HS-27A (cell line): Measurements from ENCODE around the gene ZNF496.
"Not testable (repeated sequence)": the region's sequence is repeated elsewhere in the genome, so short reads cannot be mapped to it uniquely, and the experiment has no call there.

Experiments
- DNase-seq: peaks from one replicate; pipeline ENCODE4 v3.0.0-alpha.2; 2012; ENCODE audit warnings: low read depth, missing footprints

The ZNF496 gene

GRCh38 chr1:247359559-247359958, 27.9 kb upstream of the ZNF496 start:
- DNase-seq: no peak

GRCh38 chr1:247358920-247359319, 27.3 kb upstream of the ZNF496 start:
- no peak for DNase-seq

GRCh38 chr1:247357781-247358211, 26.1 kb upstream of the ZNF496 start:
- DNase-seq: no peak

- DNase-seq: no peak
Observed at GRCh38 chr1:247357052-247357780, 25.5 kb upstream of the ZNF496 start.

- DNase-seq: not testable (repeated sequence)
Observed at GRCh38 chr1:247355160-247355559, 23.5 kb upstream of the ZNF496 start.

- no peak for DNase-seq
Observed at GRCh38 chr1:247352175-247352574, 20.5 kb upstream of the ZNF496 start.

- DNase-seq: no peak
Observed at GRCh38 chr1:247350587-247350986, 18.9 kb upstream of the ZNF496 start.

GRCh38 chr1:247347477-247348222, 16.0 kb upstream of the ZNF496 start:
- no peak for DNase-seq

- DNase-seq: no peak
Observed at GRCh38 chr1:247345881-247346280, 14.2 kb upstream of the ZNF496 start.

GRCh38 chr1:247343801-247344200, 12.1 kb upstream of the ZNF496 start:
- DNase-seq: no peak

- DNase-seq: no peak
Observed at GRCh38 chr1:247338723-247339275, 7.1 kb upstream of the ZNF496 start.

GRCh38 chr1:247337961-247338360, 6.3 kb upstream of the ZNF496 start:
- DNase-seq: no peak

- DNase-seq: no peak
Observed at GRCh38 chr1:247337250-247337746, 5.6 kb upstream of the ZNF496 start.

- DNase-seq: no peak
Observed at GRCh38 chr1:247336390-247336789, 4.7 kb upstream of the ZNF496 start.

- no peak for DNase-seq
Observed at GRCh38 chr1:247335882-247336281, 4.2 kb upstream of the ZNF496 start.

- DNase-seq: no peak
Observed at GRCh38 chr1:247334378-247335133, 2.9 kb upstream of the ZNF496 start.

- no peak for DNase-seq
Observed at GRCh38 chr1:247332623-247333361, 1.1 kb upstream of the ZNF496 start.

GRCh38 chr1:247332215-247332622, 552 bp upstream of the ZNF496 start:
- DNase-seq: no peak

GRCh38 chr1:247331172-247331524, 519 bp downstream of the ZNF496 start:
- no peak for DNase-seq

GRCh38 chr1:247330548-247331171, 1.0 kb downstream of the ZNF496 start:
- no peak for DNase-seq

- no peak for DNase-seq
Observed at GRCh38 chr1:247329097-247329617, 2.5 kb downstream of the ZNF496 start.
